IMR-90 (cell line): ENCODE measurements around the gene LTBP2. TPM values are rescaled to one million over a fixed set of nuclear protein-coding genes. Genes with fewer than 3 reads are reported as not detected.

ENCODE experiments used
- ATAC-seq: fragments of 200-7000 bp; cut with Tn5 transposase; 2 replicates; pipeline ENCODE4 v1.9.1; 2020; ENCODE audit warnings: low read depth, mild to moderate bottlenecking, moderate library complexity
- BruUV-seq: library from RNA; stranded (reverse); fragments of 400-500 nt; replicated peaks from 2 replicates; lab custom pipeline; 2021; lab: Mats Ljungman, UMichigan
- CTCF ChIA-PET: fragments of 300-600 bp; formaldehyde crosslinking; extraction: SDS; loops from one replicate; lab custom pipeline; 2021; ENCODE audit warnings: antibody characterized with exemption; lab: Yijun Ruan, JAX
- POLR2A ChIA-PET: fragments of 300-600 bp; sonication (Branson Sonifier 250); formaldehyde crosslinking; loops from one replicate; lab custom pipeline; 2022; ENCODE audit warnings: antibody characterized with exemption; ENCODE audit not compliant: unreplicated experiment; lab: Charles Lee
- DNase-seq: peaks from one replicate; pipeline ENCODE4 v3.0.0; 2013
- H2AFZ ChIP-seq: replicated peaks from 2 replicates; pipeline ENCODE3; 2013; ENCODE audit warnings: low read length, mild to moderate bottlenecking; ENCODE audit not compliant: poor library complexity
- H2AK5ac ChIP-seq: 2 replicates; pipeline ENCODE4 v1.6.1; 2013; ENCODE audit warnings: low read depth, low read length, inconsistent platforms
- H2AK9ac ChIP-seq: replicated peaks from 2 replicates; pipeline ENCODE3; 2013; ENCODE audit warnings: mild to moderate bottlenecking, low read depth, low read length, moderate library complexity; ENCODE audit not compliant: poor library complexity
- H2BK120ac ChIP-seq: 2 replicates; pipeline ENCODE4 v1.6.1; 2013; ENCODE audit warnings: low read depth, low read length, inconsistent platforms
- H2BK15ac ChIP-seq: 3 replicates; pipeline ENCODE4 v1.6.1; 2013; ENCODE audit warnings: low read depth, low read length, inconsistent platforms
- H2BK20ac ChIP-seq: 2 replicates; pipeline ENCODE4 v1.6.1; 2013; ENCODE audit warnings: low read depth, mild to moderate bottlenecking, inconsistent platforms, low read length, moderate library complexity
- H2BK5ac ChIP-seq: 2 replicates; pipeline ENCODE4 v1.6.1; 2013; ENCODE audit warnings: mild to moderate bottlenecking, low read depth, low read length, inconsistent platforms; ENCODE audit not compliant: poor library complexity, severe bottlenecking
- H3K14ac ChIP-seq: replicated peaks from 2 replicates; pipeline ENCODE4 v1.6.1; 2013; ENCODE audit warnings: low read depth, low read length, inconsistent platforms
- H3K18ac ChIP-seq: 2 replicates; pipeline ENCODE4 v1.6.1; 2013; ENCODE audit warnings: low read depth, low read length, control low read depth
- H3K23ac ChIP-seq: 2 replicates; pipeline ENCODE4 v1.6.1; 2013; ENCODE audit warnings: low read depth, low read length, inconsistent platforms
- H3K27ac ChIP-seq: 2 replicates; pipeline ENCODE4 v1.5.1; 2013; ENCODE audit warnings: mild to moderate bottlenecking, control low read depth, low read length; ENCODE audit not compliant: insufficient read depth
- H3K27me3 ChIP-seq: 2 replicates; pipeline ENCODE4 v1.6.1; 2013; ENCODE audit warnings: low read length; ENCODE audit not compliant: control insufficient read depth, insufficient read depth
- H3K36me3 ChIP-seq: 2 replicates; pipeline ENCODE4 v1.6.1; 2013; ENCODE audit warnings: low read length, mixed read lengths; ENCODE audit not compliant: control insufficient read depth, insufficient read depth
- H3K4ac ChIP-seq: 2 replicates; pipeline ENCODE4 v1.6.1; 2013; ENCODE audit warnings: low read depth, low read length, inconsistent platforms
- H3K4me1 ChIP-seq: 2 replicates; pipeline ENCODE4 v1.6.1; 2013; ENCODE audit warnings: low read length, mixed read lengths; ENCODE audit not compliant: control insufficient read depth, insufficient read depth
- H3K4me2 ChIP-seq: 2 replicates; pipeline ENCODE4 v1.6.1; 2013; ENCODE audit warnings: low read depth, mild to moderate bottlenecking, control low read depth, low read length, moderate library complexity
- H3K4me3 ChIP-seq: 2 replicates; pipeline ENCODE4 v1.5.1; 2013; ENCODE audit warnings: low read depth, mild to moderate bottlenecking, control low read depth, low read length, moderate library complexity; ENCODE audit not compliant: insufficient read depth
- H3K56ac ChIP-seq: 2 replicates; pipeline ENCODE4 v1.6.1; 2013; ENCODE audit warnings: low read length, inconsistent platforms; ENCODE audit not compliant: insufficient read depth; ENCODE audit errors: extremely low read depth
- H3K79me1 ChIP-seq, 2 experiments: 2 replicates each; pipeline ENCODE4 v1.6.1; 2013; ENCODE audit warnings: low read length in 2 of 2, inconsistent platforms in 1 of 2, low read depth in 1 of 2
- H3K9ac ChIP-seq: 2 replicates; pipeline ENCODE4 v1.6.1; 2013; ENCODE audit warnings: low read depth, low read length, control low read depth
- H3K9me1 ChIP-seq: 2 replicates; pipeline ENCODE4 v1.6.1; 2013; ENCODE audit warnings: low read length, inconsistent platforms; ENCODE audit not compliant: insufficient read depth
- H3K9me3 ChIP-seq: 2 replicates; pipeline ENCODE4 v1.6.1; 2013; ENCODE audit warnings: low read length; ENCODE audit not compliant: control insufficient read depth, insufficient read depth
- H4K20me1 ChIP-seq: 2 replicates; pipeline ENCODE4 v1.6.1; 2013; ENCODE audit warnings: low read length, inconsistent platforms; ENCODE audit not compliant: insufficient read depth
- H4K5ac ChIP-seq: 2 replicates; pipeline ENCODE4 v1.6.1; 2013; ENCODE audit warnings: mild to moderate bottlenecking, low read depth, low read length, control low read depth
- H4K8ac ChIP-seq, 2 experiments: 2 replicates each; pipeline ENCODE4 v1.6.1; 2013; ENCODE audit warnings: low read depth in 2 of 2, low read length in 2 of 2, control low read depth in 1 of 2, inconsistent platforms in 1 of 2
- H4K91ac ChIP-seq: 2 replicates; pipeline ENCODE4 v1.6.1; 2013; ENCODE audit warnings: low read depth, low read length, inconsistent platforms; ENCODE audit not compliant: insufficient read depth
- BHLHE40 ChIP-seq: fragments of 150-350 bp; IDR thresholded peaks from 2 replicates; pipeline ENCODE4 v1.6.1; 2016; ENCODE audit warnings: mild to moderate bottlenecking, low read depth, low read length
- MAZ ChIP-seq: IDR thresholded peaks from 2 replicates; pipeline ENCODE4 v1.6.1; 2012; ENCODE audit warnings: low read depth, mild to moderate bottlenecking, low read length, improper control_type of control experiment, moderate library complexity, borderline replicate concordance
- SMC3 ChIP-seq: fragments of 150-350 bp; IDR thresholded peaks from 2 replicates; pipeline ENCODE4 v1.6.1; 2016; ENCODE audit warnings: low read depth, mild to moderate bottlenecking, antibody characterized with exemption, low read length, moderate library complexity
- WGBS, 2 experiments: methylation state at CpG; one replicate each; pipeline versions ENCODE4 v1.1.5 to v1.1.7; 2013; ENCODE audit warnings: missing lambda C conversion rate in 2 of 2; ENCODE audit not compliant: insufficient read length in 1 of 2; ENCODE audit errors: extremely low coverage in 2 of 2; 5-methylcytosine and 5-hydroxymethylcytosine counted together
- dilution Hi-C: fragments of 300-500 bp; cut with HindIII; formaldehyde crosslinking; loops from one replicate; pipeline ENCODE4 v1.14.3; 2018; ENCODE audit warnings: low sequenced_read_pairs; ENCODE audit not compliant: unreplicated experiment
- in situ Hi-C: fragments of 300-500 bp; cut with MboI; formaldehyde crosslinking; loops from 3 replicates; pipeline ENCODE4 v1.14.3; 2019; ENCODE audit warnings: low sequenced_read_pairs, inconsistent platforms, mixed read lengths
- intact Hi-C: fragments of 100-400 bp; cut with micrococcal nuclease; formaldehyde crosslinking; loops from 2 replicates; pipeline ENCODE4 v1.10.0; 2022
- polyA plus RNA-seq, 3 experiments: library from polyadenylated mRNA; depleted of rRNA; stranded (reverse); fragments of >200 nt; gene quantifications; 2 replicates each; pipeline ENCODE4 v1.2.3, GENCODE V29; 2012; ENCODE audit warnings: low replicate concordance in 1 of 3
- total RNA-seq: library from RNA; depleted of rRNA; stranded (reverse); fragments of >200 nt; gene quantifications from 2 replicates; pipeline ENCODE4 v1.2.3, GENCODE V29; 2012

LTBP2 gene
- total and polyA plus RNA-seq, 2 of the 4 experiments (the other 2 are of a cell fraction), result 23.8 to 79.3 TPM

GRCh38 chr14:74630881-74631690 lies 19.0 kb upstream of the LTBP2 start:
- Histone ChIP-seq H3K9ac (no peak overlapping the region; the same call in 1 of the 2 replicates), H2BK20ac (peak overlapping the region; percentile 76), H3K23ac (peak overlapping the region; percentile 57), H2AK5ac (peak overlapping the region; percentile 94), H4K20me1 (no peaks in the 10 kb centered on the region), H3K79me1 (no peaks in the 10 kb centered on the region), H2AK9ac (peak overlapping the region; percentile 82), H3K9me1 (peaks cover 13% of the 10 kb centered on the region), H3K36me3 (no peaks in the 10 kb centered on the region), H4K8ac (peak overlapping the region in 1 of 2 experiments; percentile 77; a peak in 2 of 4 replicates), H3K4me3 (no peak overlapping the region), H2BK120ac (peak overlapping the region; percentile 86), H4K91ac (peak overlapping the region; percentile 83), H2BK15ac (peak overlapping the region; percentile 91; the same call in 2 of the 3 replicates), H3K56ac (peak overlapping the region; percentile 26; the same call in 1 of the 2 replicates), H3K4me2 (no peak overlapping the region), H3K27ac (peak overlapping the region; percentile 11; the same call in 1 of the 2 replicates), H3K4me1 (peaks cover 24% of the 10 kb centered on the region), H3K9me3 (no peaks in the 10 kb centered on the region), H3K27me3 (no peaks in the 10 kb centered on the region), H3K18ac (peak overlapping the region; percentile 57), H3K4ac (peak overlapping the region; percentile 78), H4K5ac (peak overlapping the region; percentile 60), H3K14ac (peak overlapping the region; percentile 53), H2AFZ (peak overlapping the region; percentile 83), H2BK5ac (peak overlapping the region; percentile 74)
- intact Hi-C loops, result no loop called here
- ChIA-PET POLR2A (no interaction called here), CTCF (no interaction called here)
- ATAC-seq (peak; percentile 93), DNase-seq (peak; percentile 69)
- no TSS peak for BruUV-seq
- 40% methylated on average over 6 of the region's 15 CpGs; no CpG with 5 or more reads in 1 of the 2 experiments for WGBS, 2 experiments
- dilution Hi-C loops, result no loop called here
- in situ Hi-C loops, result no loop called here
- peak; percentile 29; the same call in 1 of the 2 replicates for TF ChIP-seq MAZ
- TF ChIP-seq BHLHE40, result 0 out of 2 replicates have a peak, but pooled peaks have one; percentile 41
- TF ChIP-seq SMC3, result no peak
